GM18519 (cell line): ENCODE data around the gene TRUB1.

ENCODE experiments used
- ATAC-seq: cut with Tn5 transposase; IDR thresholded peaks from one replicate; pipeline ENCODE4 v1.9.1; 2021; ENCODE audit warnings: mild to moderate bottlenecking, moderate library complexity; ENCODE audit not compliant: unreplicated experiment, low FRiP score

TRUB1 gene

DNA sequence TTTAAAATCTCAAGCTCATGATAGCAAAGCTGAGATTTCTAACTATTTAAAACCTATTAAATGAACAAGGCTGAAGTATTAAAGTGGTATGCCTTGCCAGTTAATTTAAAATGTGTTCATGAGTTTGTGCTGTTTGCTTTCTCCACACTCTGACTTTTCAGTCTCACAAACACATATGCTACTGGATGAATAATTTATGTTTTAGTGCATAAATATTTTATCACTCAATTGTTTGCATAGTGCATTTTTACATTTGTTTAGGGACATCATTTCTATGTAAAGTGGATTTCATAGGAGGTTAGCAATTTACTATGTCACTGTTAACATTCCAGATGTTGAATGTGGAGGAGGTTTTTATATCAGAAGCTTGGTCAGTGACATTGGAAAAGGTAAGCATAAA, 36.0 kb downstream of the TRUB1 start:
- no peak for ATAC-seq

DNA sequence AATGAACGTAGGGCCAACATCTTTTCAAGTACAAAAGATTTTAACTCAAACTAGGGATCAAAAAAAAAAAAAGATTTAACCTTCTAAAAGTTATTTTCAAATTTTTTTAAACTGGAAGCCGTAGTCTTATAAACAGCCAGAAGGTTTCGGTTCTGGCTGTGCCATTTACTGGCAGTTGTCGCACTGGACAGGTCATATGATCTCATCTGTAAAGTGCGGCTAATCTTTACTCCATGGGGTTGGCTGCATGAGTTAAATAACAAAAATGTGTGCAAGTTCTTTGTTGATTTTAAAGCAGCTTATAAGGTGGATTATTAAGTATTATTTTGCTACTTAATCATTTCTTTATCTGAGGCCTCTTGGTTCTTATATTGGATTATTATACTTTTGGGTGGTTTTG, 36.6 kb downstream of the TRUB1 start:
- ATAC-seq, result no peak

DNA sequence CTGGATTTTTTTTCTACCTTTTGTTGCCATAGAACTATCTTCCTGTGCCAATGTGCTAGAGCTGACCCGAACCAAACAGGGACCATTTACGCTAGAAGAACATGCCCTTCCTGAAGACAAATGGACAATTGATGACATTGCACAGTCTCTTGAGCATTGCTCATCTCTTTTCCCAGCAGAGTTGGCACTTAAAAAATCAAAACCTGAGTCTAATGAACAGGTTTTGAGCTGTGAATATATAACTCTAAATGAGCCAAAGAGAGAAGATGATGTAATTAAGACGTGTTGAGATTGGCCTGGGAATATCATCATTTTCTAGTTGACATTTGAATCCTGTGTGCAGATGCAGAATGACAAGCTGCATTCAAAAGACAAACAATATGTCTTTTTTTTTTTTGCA, 37.1 kb downstream of the TRUB1 start:
- ATAC-seq, result no peak

DNA sequence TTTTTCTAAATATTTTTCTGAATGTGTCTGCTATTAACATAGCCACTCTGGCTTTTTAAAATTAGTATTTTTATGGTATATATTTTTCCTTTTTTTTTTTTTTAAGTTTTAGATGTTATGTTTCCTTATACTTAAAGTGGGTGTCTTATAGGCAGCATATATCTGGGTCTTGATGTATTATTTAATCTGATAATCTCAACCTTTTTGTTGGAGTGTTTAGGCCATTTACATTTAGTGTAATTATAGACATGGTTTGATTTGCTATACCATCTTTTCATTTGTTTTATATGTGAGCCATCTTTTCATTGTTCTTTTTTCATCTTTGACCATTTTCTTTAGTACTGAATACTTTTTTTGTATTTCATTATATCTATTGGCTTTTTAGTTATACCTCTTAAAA, 45.0 kb downstream of the TRUB1 start:
- no peak for ATAC-seq

DNA sequence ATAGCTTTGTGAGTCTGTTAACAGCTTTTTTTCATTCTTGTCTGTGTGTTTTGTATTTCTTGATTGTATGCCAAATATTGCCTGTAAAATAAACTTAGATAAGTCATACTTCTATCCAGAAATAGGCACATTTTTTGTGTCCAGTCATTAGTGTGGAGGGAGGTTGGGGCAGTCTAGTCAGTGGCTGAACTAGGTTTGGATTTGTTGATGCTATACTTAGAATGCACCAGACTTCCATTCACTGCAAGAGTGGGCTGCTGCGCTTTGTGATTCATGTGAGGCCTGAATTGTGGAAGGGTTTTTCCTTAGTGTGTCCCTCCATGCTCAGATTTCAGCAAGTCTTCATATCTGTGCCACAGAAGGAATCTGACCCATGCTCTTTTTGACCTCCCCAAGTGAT, 50.0 kb downstream of the TRUB1 start:
- ATAC-seq, result no peak

DNA sequence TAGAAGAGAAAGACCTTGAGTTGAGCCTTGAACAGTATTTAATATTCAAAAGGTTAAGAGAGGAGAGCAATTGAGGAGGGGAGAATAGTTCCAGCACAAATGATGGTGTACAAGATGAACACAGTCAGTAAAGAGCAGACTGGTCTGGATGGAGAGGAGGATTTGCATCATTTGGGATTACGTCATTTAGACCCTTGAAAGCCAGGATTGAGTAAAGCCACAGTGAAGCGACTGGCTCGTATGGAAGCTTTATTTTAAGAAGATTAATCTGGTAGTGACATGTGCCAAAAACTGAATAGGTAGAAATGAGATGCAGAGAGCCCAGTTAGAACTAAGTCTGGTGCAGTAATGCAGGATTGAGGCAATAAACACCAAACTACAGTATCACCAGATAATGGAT, 52.6 kb downstream of the TRUB1 start:
- ATAC-seq, result no peak

DNA sequence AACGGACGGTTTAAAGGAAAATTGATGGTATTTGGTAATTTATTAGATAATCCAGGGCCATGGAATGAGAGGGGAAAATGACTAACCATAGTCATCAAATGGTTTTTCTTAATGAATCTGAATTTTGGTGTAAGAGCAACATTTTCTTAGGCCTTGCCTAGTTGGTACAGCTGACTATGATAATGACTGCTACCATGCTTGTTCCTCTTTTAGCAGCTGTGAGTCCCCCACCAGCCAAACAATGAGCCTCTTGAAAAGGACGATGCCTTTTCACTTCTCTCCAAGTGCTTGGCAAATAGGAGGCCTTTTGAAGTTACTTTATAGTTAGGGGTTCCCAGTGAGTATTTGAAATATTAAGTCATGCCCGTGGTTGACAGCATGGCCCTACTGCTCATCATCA, 53.0 kb downstream of the TRUB1 start:
- no peak for ATAC-seq

DNA sequence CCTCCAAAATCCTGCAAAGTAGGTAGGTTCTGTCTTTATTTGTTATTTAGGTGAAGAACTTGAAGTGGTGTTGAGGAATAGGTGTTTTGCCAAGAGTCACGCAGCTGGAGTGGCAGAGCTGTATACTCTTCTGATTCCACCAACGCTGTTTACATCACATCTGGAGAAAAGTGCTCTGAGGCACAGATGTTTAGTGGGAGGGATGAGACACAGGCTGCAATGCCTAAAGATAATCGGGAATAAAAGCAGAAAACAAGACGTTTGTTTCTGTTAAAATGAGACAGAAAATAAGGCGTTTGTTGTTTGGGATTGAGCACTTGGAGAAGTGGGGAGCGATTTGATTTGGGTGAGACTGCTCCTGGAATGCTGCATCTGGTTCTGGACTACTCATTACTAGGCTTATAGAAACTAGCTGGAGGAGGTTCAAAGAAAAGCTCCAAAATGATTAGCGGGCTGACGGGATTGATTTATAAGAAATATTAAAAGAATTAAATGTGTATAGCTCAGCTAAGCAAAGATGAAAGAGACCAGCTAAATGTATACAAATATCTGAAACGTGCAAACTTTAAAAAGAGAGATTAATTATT, 54.3 kb downstream of the TRUB1 start:
- no peak for ATAC-seq

DNA sequence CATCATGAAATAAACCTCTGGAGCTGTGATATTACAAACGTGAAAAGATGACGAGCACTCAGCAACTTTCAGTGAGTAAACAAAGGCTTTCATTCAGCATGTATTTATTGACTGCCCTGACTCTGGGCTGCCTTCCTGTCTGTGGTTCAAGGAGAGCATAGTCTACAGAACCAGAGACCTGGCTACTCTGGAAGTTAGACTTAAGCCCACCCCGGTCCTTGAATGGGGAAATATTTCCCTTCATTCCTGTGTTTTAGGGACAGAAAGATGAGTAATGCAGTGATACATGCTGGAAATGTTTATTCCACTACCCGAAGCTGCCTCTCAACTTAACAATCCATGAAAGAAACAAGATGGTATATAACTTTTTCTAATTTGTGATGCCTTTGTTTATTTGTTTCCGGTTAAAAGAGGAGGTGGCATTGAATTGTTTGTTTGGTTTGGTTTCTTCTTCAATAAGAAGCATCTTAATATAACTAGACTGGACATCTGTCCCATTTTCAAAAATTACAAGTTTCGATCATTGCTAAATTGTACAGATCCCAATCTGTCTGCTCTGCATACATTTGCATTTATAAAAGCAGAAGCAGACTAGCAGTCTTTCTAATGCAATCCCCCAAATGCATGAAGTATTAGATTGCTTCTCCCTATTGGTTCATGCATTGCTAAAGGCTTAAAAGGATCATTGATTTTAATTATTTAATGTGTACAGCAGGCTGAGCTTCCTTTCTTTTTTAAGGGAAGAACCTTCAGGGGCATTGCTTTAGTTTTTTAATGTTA, 57.7 kb downstream of the TRUB1 start:
- ATAC-seq, result no peak

DNA sequence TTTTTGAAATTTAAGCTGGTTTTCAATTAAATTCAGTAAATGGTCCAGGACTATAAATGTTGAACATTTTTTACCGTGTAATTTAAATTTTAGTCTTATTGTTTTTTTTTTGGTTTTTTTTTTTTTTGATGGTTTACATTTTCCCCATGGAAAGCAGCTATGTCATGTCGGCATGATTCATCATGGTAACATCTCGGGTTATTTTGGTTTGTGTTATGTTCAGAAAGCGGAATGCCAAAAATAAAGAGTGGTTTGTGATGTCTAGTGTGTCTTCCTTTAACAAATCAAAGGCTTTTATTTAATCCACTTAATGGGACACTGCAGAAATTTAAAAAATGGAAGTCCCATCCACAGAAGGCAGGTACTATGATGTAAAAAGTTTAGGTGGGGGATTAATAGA, 58.5 kb downstream of the TRUB1 start:
- no peak for ATAC-seq

DNA sequence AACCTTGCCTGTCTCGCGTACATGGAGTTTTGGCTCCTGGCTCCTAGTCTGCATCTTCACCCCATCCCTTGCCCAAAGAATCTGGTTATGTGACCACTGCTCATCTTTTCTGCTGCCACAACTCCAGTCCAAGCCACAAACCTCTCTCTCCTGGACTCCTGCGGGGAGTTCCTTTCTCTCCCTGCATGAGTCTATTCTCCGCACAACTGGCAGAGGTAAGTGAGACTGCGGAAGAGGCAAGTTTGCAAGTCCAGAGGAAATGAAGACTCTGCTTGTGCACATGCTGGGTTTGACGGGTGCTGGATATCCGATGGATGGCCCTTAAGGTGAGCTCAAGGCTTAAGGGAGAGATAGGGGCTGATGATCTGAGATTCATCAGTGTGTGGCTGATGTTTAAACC, 61.0 kb downstream of the TRUB1 start:
- no peak for ATAC-seq

DNA sequence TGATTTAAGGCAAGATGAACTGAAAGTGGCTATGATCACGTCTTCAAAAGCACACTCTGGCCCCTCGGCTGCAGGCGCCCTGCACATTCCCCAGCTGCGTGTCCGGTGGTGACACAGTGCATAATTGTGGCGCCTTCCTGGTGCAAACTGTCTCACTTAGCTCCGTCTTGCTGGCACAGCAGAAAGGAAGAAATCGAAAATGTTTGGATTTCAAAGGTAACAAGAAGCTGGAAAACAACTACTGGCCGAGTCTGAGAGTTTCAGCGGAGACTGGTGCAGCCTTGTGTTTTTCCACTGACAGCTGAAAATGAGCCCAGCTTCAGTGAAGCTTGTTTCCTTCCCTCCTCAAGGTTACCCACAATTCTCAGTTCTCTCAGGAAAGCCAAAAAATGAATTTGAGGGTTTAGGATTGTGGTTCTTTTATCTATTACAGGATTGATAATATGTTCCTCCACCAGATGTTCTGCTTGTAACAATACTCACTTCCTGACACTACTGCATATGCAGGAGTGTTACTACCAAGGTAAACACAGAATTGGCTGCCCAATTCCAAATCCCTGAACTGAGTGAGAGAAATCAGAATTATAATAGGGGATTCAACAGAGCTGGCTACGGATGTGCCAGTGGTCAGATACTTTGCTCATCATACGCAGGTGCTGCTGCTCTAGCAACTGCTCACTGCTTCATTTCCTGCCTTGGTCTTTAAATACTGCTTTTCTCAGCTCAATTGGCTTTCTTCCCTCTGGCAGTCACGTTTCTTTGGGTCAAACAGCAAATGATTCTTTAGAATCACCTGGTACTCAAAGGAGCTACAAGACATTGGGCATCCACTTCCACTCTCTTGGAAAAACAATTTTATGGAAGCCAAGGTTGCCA, 63.7 kb downstream of the TRUB1 start:
- ATAC-seq, result no peak

DNA sequence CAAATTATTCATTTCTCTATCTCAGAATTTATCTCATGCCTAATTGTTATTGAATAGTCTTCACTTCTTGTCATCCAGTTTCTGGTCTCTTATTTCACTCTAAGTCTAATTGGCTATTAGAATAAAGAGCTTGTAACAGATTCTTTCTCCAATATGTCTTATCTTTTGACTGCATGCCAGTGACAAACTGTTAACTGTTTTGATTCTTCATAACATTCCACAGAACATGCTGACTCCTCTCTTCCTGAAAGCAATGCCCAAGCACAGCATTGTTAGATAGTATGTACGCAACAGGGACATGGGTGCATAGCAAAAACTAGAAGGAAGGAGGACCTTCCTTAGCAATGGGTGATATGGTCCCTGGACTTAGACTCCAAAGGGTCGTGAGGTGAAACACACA, 65.4 kb downstream of the TRUB1 start:
- ATAC-seq, result no peak

DNA sequence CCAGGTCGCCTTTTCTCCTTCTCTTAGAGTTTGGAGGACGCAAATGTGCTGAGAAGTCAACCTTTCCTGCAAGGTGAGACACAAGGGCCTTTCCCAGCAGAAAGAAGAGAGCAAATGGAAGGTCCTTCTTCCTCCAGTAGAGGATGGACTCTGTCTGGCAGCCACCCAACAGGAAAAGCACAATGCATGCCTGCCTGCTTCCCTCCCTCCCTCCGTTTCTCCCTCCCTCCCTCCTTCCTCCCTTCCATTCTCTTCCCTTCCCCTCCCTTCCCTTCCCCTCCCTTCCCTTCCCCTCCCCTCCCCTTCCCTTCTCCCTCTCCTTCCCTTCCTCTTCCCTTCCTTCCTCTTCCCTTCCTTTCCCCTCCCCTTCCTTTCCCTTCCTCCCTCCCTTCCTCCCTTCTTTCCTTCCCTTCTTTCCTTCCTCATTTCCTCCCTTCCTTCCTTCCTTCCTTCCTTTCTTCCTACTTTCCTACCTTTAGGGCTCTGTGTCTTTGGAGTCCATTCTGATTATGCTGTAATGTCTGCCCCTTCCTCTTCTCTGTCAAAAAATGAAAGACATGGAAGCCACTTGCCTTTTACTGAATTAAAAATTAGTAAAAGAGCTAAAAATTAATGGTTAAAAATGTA, 66.4 kb downstream of the TRUB1 start:
- no peak for ATAC-seq

DNA sequence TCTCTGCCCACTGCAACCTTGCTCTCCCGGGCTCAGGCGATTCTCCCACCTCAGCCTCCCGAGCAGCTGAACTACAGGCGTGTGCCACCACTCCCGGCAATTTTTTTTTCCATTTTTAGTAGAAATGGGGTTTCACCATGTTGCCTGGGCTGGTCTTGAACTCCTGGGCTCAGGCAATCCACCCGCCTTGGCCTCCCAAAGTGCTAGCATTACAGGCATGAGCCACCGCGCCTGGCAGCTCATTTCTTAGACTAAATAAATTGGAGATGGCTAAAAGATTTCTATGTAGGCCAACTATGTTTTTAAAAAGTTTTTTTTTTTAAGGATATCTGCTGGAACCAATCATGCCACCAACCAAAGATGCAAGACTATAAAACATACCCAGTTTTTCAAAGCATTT, 67.8 kb downstream of the TRUB1 start:
- no peak for ATAC-seq

DNA sequence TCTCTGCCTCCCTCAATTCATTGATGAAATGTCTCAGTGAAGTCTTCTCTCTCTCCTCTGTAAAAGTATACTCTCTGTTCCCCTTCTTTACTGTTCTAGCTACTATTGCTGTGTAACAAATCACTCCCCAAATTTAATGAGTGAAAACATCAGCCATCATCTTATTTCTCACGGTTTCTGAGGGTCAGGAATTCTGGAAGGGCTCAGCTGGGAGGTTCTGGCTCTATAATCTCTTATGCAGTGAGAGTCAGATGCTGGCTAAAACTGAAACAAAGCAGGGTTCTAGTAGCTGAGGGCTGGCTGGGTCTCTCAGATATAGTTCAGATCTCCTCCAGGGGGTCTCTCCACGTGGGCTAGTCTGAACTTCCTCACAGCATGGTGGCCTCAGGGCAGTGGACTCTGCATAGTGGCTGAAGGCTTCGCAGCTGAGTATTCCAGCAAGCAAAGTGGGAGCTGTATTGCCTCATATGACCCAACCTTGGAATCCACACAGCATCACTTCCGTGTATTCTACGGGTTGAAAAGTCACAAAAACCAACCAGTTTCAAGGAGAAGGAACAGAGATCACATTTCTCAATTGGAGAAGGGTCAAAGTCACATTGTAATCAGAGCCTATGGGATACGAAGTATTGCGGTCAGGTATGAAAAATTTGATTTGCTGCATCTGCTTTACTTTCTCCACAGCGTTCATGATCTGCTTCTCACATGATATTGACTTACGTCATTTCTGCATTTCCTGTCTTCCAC, 80.4 kb downstream of the TRUB1 start:
- no peak for ATAC-seq

DNA sequence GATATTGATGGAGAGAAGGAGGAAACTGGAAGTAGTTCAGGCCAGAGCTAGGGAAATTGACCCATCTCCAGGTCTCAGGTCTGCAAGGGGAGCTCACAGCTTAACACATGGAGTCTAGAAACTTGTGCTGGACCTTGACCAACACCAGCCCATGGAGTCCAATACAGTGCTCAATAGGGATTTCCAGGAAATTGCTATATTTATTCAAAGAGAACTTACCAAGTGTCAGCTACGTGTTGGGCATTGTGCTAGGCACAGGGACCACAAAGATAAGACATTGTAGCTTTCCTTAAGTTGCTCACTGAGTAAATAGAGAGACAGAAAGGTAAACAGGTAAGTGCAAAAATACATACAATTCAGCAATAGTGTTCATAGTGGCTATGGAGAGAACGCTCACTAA, 82.5 kb downstream of the TRUB1 start:
- no peak for ATAC-seq

DNA sequence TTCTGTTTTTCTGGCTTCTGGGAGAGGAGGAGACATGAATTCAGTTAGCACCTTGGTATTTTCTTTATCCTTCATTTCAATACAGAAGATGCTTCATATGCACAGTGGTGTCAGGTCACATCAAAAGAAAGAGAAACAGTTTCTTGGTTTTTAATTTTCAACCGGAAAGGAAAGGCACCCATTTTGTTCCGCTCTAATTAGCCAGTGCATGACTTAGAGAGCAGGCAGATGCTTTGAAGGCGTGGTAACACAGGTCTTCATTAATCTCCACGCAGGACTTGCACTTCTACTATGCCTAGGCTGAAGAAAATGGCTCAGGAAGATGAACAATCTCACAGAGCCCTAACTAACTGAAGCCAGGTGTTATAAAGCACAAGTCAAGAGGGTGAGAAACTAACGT, 84.7 kb downstream of the TRUB1 start:
- no peak for ATAC-seq

DNA sequence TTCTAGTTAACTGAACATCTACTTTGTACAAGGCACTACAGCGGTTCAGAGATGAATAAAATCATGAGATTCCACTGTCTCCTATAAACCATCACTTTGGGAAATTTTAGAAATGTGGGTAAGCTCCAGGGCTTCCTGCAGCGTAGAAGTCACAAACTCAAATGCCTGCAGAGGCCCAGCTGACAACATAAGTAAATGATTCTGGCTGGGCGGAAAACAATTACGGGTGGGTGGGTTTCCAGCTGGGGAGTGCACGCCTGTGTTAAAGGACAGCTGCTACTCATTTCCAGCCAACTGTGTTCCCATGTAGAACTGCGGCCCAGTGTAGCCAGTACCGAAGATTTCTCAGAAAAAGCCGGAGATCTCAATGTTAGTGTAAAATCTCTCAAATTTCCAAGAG, 85.7 kb downstream of the TRUB1 start:
- no peak for ATAC-seq

DNA sequence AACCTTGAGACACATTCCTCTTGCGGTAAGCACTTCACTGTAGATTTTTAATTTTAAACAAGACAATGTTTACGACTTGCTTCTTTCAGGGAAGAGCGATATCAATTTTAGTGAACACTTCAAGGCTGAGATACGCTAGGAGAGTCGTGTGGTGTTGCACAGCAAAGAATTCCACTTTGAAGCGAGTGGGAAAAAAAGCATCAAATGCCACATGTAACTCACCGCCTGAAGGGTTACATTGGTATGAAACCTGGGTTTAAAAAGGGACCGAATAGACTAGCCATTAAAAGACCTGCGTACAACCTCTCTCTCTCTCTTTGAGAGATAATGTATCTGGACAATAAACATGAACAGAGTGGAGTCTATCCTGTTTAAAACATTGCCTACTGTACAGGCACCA, 86.4 kb downstream of the TRUB1 start:
- ATAC-seq, result no peak
